Upper lobe of right lung (tissue), 1 donor: ENCODE data around the gene DHCR7. TPM values are rescaled to one million over a fixed set of nuclear protein-coding genes. Genes with fewer than 3 reads are reported as not detected.

ENCODE experiments used
- ATAC-seq: fragments of 200-7000 bp; cut with Tn5 transposase; one replicate; pipeline ENCODE4 v1.9.1; 2020; ENCODE audit warnings: mild to moderate bottlenecking, moderate library complexity
- DNase-seq: peaks from one replicate; pipeline ENCODE4 v3.0.0-alpha.2; 2020
- H3K27ac ChIP-seq: fragments of 200-600 bp; one replicate; pipeline ENCODE4 v1.8.0; 2022
- H3K27me3 ChIP-seq: fragments of 200-600 bp; one replicate; pipeline ENCODE4 v1.8.0; 2022; ENCODE audit warnings: mild to moderate bottlenecking
- H3K36me3 ChIP-seq: fragments of 200-600 bp; one replicate; pipeline ENCODE4 v1.8.0; 2022
- H3K4me1 ChIP-seq: fragments of 200-600 bp; one replicate; pipeline ENCODE4 v1.8.0; 2022
- H3K4me3 ChIP-seq: fragments of 200-600 bp; one replicate; pipeline ENCODE4 v1.8.0; 2022; ENCODE audit warnings: mild to moderate bottlenecking
- H3K9me3 ChIP-seq: fragments of 200-600 bp; one replicate; pipeline ENCODE4 v1.8.0; 2022
- intact Hi-C: fragments of 100-400 bp; cut with DNase I; formaldehyde crosslinking; loops from one replicate; pipeline ENCODE4 v1.11.0; 2022
- total RNA-seq: library from RNA; stranded (reverse); fragmentation: NEBNext Ultra II Directional; extraction: Animal tissue kit (Norgen Biotek cat#: 25700); gene quantifications from one replicate; pipeline ENCODE4 v1.2.1, GENCODE V29; 2021
- TF ChIP-seq, protein P1 (sequence below): fragments of 200-600 bp; IDR thresholded peaks from one replicate; pipeline ENCODE4 v1.8.0; 2022; ENCODE audit warnings: antibody characterized with exemption
- donor health status: DM: no; HTN: yes; CAD: no; lungs with severe emphysema.

Gene DHCR7
- total RNA-seq, 1 donor from 2014 or later, result 105 TPM

DNA sequence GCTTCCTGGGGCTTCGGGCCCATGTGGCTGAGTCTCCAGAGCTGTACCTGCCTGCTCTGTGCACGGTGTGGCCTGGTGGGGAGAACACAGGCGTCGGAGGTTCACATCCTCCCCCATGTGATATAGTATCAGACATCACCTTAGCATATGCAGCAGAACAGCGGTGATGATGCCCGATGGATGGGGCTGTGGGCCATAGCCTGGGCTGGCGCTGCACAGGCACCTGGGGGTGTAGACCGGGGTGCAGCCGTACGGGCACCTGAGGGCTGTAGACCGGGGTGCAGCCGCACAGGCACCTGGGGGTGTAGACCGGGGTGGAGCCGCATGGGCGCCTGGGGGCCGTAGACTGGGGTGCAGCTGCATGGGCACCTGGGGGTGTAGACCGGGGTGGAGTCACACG, 34.0 kb upstream of the DHCR7 start:
- Histone ChIP-seq H3K9me3 (no peaks in the 10 kb centered on the region), H3K27ac (no peak overlapping the region), H3K4me3 (no peak overlapping the region), H3K36me3 (peaks cover 96% of the 10 kb centered on the region), H3K27me3 (no peaks in the 10 kb centered on the region), H3K4me1 (no peaks in the 10 kb centered on the region)
- intact Hi-C loops, result no loop called here
- no peak for DNase-seq
- no peak for ATAC-seq
- TF ChIP-seq, protein P1, sequence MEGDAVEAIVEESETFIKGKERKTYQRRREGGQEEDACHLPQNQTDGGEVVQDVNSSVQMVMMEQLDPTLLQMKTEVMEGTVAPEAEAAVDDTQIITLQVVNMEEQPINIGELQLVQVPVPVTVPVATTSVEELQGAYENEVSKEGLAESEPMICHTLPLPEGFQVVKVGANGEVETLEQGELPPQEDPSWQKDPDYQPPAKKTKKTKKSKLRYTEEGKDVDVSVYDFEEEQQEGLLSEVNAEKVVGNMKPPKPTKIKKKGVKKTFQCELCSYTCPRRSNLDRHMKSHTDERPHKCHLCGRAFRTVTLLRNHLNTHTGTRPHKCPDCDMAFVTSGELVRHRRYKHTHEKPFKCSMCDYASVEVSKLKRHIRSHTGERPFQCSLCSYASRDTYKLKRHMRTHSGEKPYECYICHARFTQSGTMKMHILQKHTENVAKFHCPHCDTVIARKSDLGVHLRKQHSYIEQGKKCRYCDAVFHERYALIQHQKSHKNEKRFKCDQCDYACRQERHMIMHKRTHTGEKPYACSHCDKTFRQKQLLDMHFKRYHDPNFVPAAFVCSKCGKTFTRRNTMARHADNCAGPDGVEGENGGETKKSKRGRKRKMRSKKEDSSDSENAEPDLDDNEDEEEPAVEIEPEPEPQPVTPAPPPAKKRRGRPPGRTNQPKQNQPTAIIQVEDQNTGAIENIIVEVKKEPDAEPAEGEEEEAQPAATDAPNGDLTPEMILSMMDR, result no peak

DNA sequence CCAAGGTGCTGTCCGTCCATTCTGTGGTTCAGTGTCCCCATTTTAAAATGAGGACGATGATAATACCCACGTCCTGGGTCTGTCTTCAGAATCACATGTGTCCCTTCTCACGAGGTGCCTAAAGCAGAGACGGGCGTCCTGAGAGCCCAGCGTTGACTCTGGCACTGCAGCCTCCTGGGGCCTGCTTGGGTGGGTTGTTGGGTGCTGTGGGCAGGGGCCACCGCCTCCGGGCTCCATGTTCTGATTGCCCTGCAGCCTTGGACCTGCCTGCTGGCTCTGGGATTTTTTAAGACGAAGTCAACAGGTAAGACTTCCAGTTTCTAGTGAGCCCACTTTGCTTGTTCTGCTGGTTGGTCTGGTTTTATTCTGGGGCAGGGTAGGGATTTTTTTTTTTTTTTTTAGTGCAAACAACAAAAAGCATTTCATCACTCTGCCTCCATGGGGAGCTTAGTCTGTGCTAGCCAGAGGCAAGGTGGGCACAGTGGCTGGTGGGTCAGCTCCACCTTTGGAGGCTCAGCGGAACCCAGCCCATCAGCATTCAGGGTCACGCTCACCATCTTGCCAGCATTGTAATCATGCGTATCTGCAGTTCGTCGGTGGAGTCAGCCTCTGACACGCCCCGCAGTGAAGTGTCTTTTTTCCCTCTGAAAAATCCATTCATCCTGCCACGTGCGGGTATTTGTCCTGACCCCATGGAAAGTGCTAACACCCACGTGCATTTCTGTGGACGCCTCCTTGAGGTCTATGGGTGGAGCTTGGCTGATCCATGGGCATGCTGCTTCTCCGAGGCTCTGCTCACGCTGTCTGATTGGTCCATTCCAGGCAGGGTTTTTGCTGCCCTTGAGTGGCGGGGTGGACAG, 33.1 kb upstream of the DHCR7 start:
- peaks cover 94% of the 10 kb centered on the region for H3K36me3 ChIP-seq
- no peak for DNase-seq
- no peak overlapping the region for H3K27ac ChIP-seq
- intact Hi-C loops, result no loop called here
- TF ChIP-seq, protein P1, result no peak
- H3K4me1 ChIP-seq, result no peaks in the 10 kb centered on the region
- no peak for ATAC-seq
- no peaks in the 10 kb centered on the region for H3K27me3 ChIP-seq
- no peak overlapping the region for H3K4me3 ChIP-seq
- H3K9me3 ChIP-seq, result no peaks in the 10 kb centered on the region

DNA sequence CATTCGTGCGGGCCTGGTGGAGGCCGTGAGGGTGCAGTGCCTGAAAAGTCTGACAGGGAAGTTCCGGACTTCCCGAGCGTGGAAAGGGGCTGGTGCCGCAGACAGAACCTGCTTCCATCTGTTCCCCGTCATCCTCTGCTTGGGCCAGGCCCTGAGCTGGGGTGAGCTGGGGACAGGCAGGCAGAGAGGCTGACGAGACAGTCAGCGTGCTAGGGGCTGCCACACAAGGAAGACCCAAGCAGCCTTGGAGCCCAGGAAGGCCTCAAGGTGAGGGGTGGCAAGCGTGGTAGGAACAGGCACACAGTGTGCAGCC, 30.3 kb upstream of the DHCR7 start:
- Histone ChIP-seq H3K27ac (no peak overlapping the region), H3K4me1 (no peaks in the 10 kb centered on the region), H3K36me3 (peaks cover 93% of the 10 kb centered on the region), H3K27me3 (no peaks in the 10 kb centered on the region), H3K9me3 (no peaks in the 10 kb centered on the region), H3K4me3 (no peak overlapping the region)
- intact Hi-C loops, result no loop called here
- DNase-seq, result no peak
- ATAC-seq, result no peak
- TF ChIP-seq, protein P1, result no peak

DNA sequence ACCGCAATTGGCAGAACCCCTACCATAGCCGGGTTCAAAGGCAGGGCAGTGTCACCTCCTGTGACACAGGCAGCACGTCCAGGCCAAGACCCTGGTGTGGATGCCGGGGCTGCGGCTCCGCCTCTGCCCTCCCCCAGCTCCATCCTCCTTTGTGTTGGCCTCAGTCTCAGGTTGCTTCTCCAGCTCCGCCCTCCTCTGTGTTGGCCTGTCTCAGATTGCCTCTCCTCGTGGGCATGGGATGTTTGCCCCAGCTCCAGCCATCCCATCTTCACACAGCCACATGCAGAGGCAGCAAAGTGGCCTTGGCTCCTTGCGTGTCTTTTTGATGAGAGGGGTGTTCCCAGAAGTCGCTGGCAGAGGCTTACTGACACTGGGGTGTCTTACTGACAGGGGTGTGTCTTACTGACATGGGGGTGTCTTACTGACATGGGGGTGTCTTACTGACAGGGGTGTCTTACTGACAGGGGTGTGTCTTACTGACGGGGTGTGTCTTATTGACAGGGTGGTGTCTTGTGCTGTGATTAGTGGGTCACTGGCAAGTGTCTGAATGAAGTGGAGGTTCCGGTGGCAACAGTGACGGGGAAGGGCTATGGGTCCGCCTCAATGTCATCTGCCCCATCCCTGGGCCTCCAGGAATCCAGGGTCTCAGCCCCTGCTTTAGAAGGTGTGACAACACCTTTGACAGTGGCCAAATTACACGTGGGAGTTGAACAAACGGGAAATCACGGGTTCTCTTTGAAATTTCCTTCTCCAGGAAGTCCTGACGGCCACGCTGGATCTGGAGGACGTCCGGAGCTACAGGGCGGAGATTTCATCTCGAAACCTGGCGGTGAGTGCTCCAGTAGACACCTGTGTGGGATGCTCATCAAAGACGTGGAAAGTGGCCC, 29.7 kb upstream of the DHCR7 start:
- Histone ChIP-seq H3K9me3 (no peaks in the 10 kb centered on the region), H3K4me3 (no peak overlapping the region), H3K36me3 (peaks cover 93% of the 10 kb centered on the region), H3K4me1 (no peaks in the 10 kb centered on the region), H3K27ac (no peak overlapping the region), H3K27me3 (no peaks in the 10 kb centered on the region)
- DNase-seq, result no peak
- TF ChIP-seq, protein P1, result no peak
- intact Hi-C loops, result no loop called here
- ATAC-seq, result no peak

DNA sequence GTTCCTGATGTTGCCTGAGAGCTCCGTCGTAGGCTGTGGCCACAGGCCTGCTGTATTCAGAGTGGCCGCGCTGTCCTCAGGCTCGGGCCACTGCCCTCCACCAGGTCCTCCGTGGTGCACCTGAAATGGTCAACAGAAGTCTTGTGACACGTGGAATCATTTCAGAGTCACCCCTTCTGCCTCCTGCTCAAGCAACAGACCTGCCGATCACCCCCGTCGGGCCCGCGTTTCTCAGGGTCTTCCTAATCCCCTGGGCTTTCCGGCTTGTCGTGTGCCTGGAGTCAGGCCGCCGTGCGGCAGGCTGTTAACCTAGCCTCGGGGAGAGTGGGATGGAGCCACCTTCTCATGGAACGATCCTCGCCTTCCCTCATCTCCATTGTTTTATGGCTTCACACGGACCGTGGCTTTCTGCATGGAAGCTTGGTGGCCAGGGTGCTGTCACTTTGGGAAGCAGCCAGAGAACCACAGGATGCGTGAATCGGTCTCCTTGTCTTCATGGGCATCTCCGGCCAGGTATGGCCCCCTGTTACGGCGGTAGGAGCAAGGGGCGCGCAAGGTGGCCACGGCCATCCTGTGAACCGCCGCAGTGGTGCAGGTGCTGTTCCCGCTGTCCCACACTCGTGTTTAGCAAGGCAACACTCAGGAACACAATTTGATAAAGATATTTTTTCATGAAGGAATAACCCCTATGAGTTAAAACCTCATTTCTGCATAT, 28.9 kb upstream of the DHCR7 start:
- intact Hi-C loops, result no loop called here
- Histone ChIP-seq H3K36me3 (peaks cover 97% of the 10 kb centered on the region), H3K27me3 (no peaks in the 10 kb centered on the region), H3K27ac (no peak overlapping the region), H3K4me3 (no peak overlapping the region), H3K9me3 (no peaks in the 10 kb centered on the region), H3K4me1 (no peaks in the 10 kb centered on the region)
- ATAC-seq (no peak), DNase-seq (no peak)
- TF ChIP-seq, protein P1, result no peak
